IPS-15b (cell line): Measurements from ENCODE around the gene ELOB.

Experiments
- H3K27me3 ChIP-seq: one replicate; pipeline ENCODE4 v1.6.1; 2013; ENCODE audit warnings: low read length; ENCODE audit not compliant: control insufficient read depth, insufficient read depth
- H3K36me3 ChIP-seq: one replicate; pipeline ENCODE4 v1.6.1; 2013; ENCODE audit warnings: low read length; ENCODE audit not compliant: control insufficient read depth, insufficient read depth
- H3K4me1 ChIP-seq: one replicate; pipeline ENCODE4 v1.6.1; 2013; ENCODE audit warnings: mild to moderate bottlenecking, low read length; ENCODE audit not compliant: control insufficient read depth, insufficient read depth
- H3K4me3 ChIP-seq: one replicate; pipeline ENCODE4 v1.5.1; 2013; ENCODE audit warnings: low read depth, low read length
- H3K9ac ChIP-seq: one replicate; pipeline ENCODE4 v1.6.1; 2013; ENCODE audit warnings: low read depth, mild to moderate bottlenecking, low read length
- H3K9me3 ChIP-seq: one replicate; pipeline ENCODE4 v1.6.1; 2013; ENCODE audit warnings: mild to moderate bottlenecking, low read length; ENCODE audit not compliant: control insufficient read depth, insufficient read depth

ELOB gene

DNA sequence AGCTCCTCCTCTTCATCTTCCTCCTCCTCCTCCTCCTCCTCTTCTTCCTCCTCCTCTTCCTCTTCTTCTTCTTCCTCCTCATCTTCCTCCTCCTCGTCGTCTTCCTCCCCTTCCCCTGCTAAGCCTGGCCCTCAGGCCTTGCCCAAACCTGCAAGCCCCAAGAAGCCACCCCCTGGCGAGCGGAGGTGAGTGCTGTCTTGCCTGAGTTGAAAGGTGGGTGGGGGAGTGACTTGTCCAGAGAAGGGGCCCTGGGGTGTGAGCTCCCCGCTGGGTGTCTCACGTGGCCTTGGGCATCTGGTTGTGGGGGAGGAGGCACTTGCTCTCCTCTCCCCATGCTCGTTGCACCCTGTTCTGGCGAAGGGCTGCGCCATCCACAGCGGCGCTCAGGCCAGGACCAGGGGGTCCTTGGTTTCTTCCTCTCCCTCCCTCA is 8.0 kb downstream of the ELOB start:
- Histone ChIP-seq H3K4me3 (no peak overlapping the region), H3K4me1 (no peaks in the 10 kb centered on the region), H3K9ac (no peak overlapping the region), H3K27me3 (no peaks in the 10 kb centered on the region), H3K36me3 (peaks cover 85% of the 10 kb centered on the region), H3K9me3 (no peaks in the 10 kb centered on the region)

DNA sequence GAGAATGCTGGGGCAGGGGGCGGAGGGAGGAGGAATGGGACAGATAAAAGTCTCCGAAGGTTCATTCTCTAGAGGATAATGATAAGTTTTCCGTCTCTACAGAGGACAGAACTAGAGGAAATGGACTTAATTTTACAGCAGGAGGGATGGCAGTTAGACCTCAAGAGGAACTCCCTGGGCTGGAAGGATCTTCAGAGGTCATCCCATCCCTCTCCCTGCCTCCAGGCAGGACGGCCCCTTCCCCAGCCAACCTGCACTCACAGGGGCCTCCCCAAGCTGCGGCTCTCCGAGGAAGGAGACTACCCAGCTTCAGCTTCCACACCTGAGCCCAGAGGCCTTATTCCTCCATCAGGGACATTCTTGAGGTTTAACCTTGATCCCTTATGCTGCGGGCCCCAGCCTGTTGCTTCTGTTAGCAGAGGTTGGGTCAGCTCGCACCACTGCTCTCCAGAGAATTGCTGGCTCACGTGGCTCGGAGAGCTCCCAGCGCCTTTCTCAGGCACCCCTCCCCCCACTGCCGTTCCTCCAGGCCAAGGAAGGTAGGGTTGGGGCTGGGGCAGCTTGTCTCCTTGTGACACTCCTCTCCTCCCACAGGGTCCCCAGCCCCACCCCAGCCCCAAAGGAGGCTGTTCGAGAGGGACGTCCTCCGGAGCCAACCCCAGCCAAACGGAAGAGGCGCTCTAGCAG is 8.5 kb downstream of the ELOB start:
- Histone ChIP-seq H3K9me3 (no peaks in the 10 kb centered on the region), H3K27me3 (no peaks in the 10 kb centered on the region), H3K36me3 (peaks cover 86% of the 10 kb centered on the region), H3K4me3 (no peak overlapping the region), H3K4me1 (no peaks in the 10 kb centered on the region), H3K9ac (no peak overlapping the region)

DNA sequence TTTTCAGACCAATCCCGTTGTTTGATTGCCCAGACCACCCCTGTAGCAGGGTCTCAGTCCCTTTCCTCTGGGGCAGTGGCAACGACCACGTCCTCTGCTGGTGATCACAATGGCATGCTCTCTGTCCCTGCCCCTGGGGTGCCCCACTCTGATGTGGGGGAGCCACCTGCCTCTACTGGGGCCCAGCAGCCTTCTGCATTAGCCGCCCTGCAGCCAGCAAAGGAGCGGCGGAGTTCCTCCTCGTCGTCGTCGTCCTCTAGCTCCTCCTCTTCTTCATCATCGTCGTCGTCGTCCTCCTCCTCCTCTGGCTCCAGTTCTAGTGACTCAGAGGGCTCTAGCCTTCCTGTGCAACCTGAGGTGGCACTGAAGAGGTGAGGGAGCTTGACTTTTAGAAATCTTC is 9.2 kb downstream of the ELOB start:
- H3K9ac ChIP-seq, result no peak overlapping the region
- no peak overlapping the region for H3K4me3 ChIP-seq
- peaks cover 88% of the 10 kb centered on the region for H3K36me3 ChIP-seq
- H3K4me1 ChIP-seq, result no peaks in the 10 kb centered on the region
- no peaks in the 10 kb centered on the region for H3K27me3 ChIP-seq
- H3K9me3 ChIP-seq, result no peaks in the 10 kb centered on the region

DNA sequence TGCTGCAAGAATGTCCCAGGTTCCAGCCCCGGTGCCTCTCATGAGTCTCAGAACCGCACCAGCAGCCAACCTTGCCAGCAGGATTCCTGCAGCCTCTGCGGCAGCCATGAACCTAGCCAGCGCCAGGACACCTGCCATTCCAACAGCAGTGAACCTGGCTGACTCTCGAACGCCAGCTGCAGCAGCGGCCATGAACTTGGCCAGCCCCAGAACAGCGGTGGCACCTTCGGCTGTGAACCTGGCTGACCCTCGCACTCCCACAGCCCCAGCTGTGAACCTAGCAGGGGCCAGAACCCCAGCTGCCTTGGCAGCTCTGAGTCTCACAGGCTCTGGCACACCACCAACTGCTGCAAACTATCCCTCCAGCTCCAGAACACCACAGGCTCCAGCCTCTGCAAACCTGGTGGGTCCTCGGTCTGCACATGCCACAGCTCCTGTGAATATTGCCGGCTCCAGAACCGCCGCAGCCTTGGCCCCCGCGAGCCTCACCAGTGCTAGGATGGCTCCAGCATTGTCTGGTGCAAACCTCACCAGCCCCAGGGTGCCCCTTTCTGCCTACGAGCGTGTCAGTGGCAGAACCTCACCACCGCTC is 9.8 kb downstream of the ELOB start:
- Histone ChIP-seq H3K9me3 (peaks cover 4% of the 10 kb centered on the region), H3K9ac (no peak overlapping the region), H3K4me3 (no peak overlapping the region), H3K27me3 (no peaks in the 10 kb centered on the region), H3K4me1 (no peaks in the 10 kb centered on the region), H3K36me3 (peaks cover 95% of the 10 kb centered on the region)

DNA sequence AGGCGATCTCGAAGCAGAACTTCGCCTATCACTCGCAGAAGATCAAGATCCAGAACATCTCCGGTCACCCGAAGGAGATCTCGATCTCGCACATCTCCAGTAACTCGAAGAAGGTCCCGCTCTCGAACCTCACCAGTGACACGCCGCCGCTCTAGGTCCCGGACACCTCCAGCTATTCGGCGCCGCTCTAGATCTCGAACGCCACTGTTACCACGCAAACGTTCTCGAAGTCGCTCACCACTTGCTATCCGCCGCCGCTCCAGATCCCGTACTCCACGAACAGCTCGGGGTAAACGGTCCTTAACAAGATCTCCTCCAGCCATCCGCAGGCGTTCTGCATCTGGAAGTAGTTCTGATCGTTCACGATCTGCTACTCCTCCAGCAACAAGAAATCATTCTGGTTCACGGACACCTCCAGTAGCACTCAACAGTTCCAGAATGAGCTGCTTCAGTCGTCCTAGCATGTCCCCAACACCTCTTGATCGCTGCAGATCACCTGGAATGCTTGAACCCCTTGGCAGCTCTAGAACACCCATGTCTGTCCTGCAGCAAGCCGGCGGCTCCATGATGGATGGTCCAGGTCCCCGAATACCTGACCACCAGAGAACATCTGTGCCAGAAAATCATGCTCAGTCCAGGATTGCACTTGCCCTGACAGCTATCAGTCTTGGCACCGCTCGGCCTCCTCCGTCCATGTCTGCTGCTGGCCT is 10.5 kb downstream of the ELOB start:
- H3K4me3 ChIP-seq, result no peak overlapping the region
- H3K27me3 ChIP-seq, result no peaks in the 10 kb centered on the region
- peaks cover 99% of the 10 kb centered on the region for H3K36me3 ChIP-seq
- no peaks in the 10 kb centered on the region for H3K4me1 ChIP-seq
- no peak overlapping the region for H3K9ac ChIP-seq
- H3K9me3 ChIP-seq, result peaks cover 7% of the 10 kb centered on the region

DNA sequence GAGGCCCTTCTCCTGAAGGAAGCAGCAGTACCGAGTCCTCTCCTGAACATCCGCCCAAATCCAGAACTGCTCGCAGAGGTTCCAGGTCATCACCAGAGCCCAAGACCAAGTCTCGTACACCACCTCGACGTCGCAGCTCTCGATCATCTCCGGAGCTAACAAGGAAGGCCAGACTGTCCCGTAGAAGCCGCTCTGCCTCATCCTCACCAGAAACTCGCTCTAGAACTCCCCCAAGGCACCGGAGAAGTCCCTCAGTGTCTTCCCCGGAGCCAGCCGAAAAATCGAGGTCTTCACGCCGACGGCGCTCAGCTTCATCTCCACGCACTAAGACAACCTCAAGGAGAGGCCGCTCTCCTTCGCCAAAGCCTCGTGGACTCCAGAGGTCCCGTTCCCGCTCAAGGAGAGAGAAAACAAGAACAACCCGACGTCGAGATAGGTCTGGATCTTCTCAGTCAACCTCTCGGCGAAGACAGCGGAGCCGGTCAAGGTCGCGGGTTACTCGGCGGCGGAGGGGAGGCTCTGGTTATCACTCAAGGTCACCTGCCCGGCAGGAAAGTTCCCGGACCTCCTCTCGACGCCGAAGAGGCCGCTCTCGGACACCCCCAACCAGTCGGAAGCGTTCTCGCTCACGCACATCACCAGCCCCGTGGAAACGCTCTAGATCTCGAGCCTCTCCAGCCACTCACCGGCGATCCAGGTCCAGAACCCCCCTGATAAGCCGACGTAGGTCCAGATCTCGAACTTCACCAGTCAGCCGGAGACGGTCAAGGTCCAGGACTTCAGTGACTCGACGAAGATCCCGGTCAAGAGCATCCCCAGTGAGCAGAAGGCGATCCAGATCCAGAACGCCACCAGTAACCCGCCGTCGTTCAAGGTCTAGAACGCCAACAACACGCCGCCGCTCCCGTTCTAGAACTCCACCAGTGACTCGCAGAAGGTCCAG is 11.3 kb downstream of the ELOB start:
- H3K36me3 ChIP-seq, result peaks cover 99% of the 10 kb centered on the region
- no peak overlapping the region for H3K4me3 ChIP-seq
- H3K9ac ChIP-seq, result no peak overlapping the region
- no peaks in the 10 kb centered on the region for H3K27me3 ChIP-seq
- H3K4me1 ChIP-seq, result no peaks in the 10 kb centered on the region
- H3K9me3 ChIP-seq, result peaks cover 7% of the 10 kb centered on the region

DNA sequence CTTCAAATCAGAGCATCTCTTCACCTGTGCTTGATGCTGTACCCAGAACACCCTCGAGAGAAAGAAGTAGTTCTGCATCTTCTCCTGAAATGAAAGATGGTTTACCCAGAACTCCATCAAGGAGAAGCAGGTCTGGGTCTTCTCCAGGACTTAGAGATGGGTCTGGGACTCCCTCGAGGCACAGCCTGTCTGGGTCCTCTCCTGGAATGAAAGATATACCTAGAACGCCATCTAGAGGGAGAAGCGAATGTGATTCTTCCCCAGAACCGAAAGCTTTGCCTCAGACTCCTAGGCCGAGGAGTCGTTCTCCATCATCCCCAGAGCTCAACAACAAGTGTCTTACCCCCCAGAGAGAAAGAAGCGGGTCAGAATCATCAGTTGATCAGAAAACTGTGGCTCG is 12.4 kb downstream of the ELOB start:
- no peaks in the 10 kb centered on the region for H3K4me1 ChIP-seq
- peaks cover 7% of the 10 kb centered on the region for H3K9me3 ChIP-seq
- H3K4me3 ChIP-seq, result no peak overlapping the region
- H3K27me3 ChIP-seq, result no peaks in the 10 kb centered on the region
- H3K9ac ChIP-seq, result no peak overlapping the region
- peaks cover 97% of the 10 kb centered on the region for H3K36me3 ChIP-seq

DNA sequence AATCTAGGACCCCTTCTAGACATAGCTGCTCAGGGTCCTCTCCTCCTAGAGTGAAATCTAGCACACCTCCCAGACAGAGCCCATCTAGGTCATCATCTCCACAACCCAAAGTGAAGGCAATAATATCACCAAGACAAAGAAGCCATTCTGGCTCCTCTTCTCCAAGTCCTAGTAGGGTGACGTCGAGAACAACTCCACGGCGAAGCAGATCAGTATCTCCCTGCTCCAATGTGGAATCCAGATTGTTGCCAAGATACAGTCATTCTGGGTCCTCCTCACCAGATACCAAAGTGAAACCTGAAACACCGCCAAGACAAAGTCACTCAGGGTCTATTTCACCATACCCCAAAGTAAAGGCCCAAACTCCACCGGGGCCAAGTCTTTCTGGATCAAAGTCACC is 13.9 kb downstream of the ELOB start:
- Histone ChIP-seq H3K36me3 (peaks cover 96% of the 10 kb centered on the region), H3K9ac (no peak overlapping the region), H3K4me1 (no peaks in the 10 kb centered on the region), H3K4me3 (no peak overlapping the region), H3K9me3 (peaks cover 7% of the 10 kb centered on the region), H3K27me3 (no peaks in the 10 kb centered on the region)

DNA sequence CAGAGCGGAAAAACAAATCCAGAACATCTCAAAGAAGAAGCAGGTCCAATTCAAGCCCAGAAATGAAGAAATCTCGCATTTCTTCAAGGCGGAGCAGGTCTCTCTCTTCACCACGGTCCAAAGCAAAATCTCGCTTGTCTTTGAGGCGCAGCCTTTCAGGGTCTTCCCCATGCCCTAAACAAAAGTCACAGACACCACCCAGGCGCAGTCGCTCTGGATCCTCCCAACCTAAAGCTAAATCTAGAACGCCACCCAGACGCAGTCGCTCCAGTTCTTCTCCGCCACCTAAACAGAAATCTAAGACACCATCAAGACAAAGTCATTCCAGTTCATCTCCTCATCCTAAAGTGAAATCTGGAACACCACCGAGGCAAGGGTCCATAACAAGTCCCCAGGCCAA is 14.4 kb downstream of the ELOB start:
- Histone ChIP-seq H3K36me3 (peaks cover 95% of the 10 kb centered on the region), H3K4me3 (no peak overlapping the region), H3K4me1 (no peaks in the 10 kb centered on the region), H3K9ac (no peak overlapping the region), H3K27me3 (no peaks in the 10 kb centered on the region), H3K9me3 (peaks cover 7% of the 10 kb centered on the region)

DNA sequence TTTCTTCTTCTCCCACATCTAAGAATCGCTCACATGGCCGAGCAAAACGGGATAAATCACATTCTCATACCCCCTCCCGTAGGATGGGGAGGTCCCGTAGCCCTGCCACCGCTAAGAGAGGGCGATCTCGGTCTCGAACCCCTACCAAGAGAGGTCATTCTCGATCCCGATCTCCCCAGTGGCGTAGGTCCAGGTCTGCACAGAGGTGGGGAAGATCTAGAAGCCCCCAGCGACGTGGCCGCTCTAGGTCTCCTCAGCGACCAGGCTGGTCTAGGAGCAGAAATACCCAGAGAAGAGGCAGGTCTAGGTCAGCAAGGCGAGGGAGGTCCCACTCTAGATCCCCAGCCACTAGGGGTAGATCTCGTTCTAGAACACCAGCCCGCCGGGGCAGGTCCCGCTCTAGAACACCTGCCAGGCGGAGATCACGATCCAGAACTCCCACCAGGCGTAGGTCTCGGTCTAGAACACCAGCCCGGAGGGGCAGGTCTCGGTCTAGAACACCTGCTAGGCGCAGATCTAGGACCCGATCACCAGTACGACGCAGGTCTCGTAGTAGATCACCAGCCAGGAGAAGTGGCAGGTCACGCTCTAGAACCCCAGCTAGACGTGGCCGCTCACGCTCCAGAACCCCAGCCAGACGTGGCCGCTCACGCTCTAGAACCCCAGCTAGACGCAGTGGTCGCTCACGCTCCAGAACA is 15.0 kb downstream of the ELOB start:
- Histone ChIP-seq H3K36me3 (peaks cover 94% of the 10 kb centered on the region), H3K9ac (no peak overlapping the region), H3K4me1 (no peaks in the 10 kb centered on the region), H3K4me3 (no peak overlapping the region), H3K27me3 (no peaks in the 10 kb centered on the region), H3K9me3 (peaks cover 7% of the 10 kb centered on the region)

DNA sequence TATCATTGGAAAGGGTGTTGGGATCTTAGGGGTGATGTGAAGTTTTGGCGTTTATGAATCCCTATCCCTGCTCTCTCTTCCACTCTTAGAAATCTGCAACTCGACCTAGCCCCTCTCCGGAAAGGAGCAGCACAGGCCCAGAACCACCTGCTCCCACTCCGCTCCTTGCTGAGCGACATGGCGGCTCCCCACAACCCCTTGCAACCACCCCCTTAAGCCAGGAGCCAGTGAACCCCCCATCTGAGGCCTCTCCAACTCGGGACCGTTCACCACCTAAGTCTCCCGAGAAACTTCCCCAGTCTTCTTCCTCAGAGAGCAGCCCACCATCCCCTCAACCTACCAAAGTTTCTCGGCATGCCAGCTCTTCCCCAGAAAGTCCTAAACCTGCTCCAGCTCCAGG is 15.6 kb downstream of the ELOB start:
- Histone ChIP-seq H3K9ac (no peak overlapping the region), H3K4me3 (no peak overlapping the region), H3K27me3 (no peaks in the 10 kb centered on the region), H3K4me1 (no peaks in the 10 kb centered on the region), H3K9me3 (peaks cover 7% of the 10 kb centered on the region), H3K36me3 (peaks cover 92% of the 10 kb centered on the region)
